ENCODE measurements around the gene GPR55. TPM values are rescaled to one million over a fixed set of nuclear protein-coding genes. Genes with fewer than 3 reads are reported as not detected.

GPR55 gene
- total and polyA plus RNA-seq, 2 of the 8 experiments (the other 6 are each of a cell fraction or from before 2014, with no cell fraction given), result not detected

DNA sequence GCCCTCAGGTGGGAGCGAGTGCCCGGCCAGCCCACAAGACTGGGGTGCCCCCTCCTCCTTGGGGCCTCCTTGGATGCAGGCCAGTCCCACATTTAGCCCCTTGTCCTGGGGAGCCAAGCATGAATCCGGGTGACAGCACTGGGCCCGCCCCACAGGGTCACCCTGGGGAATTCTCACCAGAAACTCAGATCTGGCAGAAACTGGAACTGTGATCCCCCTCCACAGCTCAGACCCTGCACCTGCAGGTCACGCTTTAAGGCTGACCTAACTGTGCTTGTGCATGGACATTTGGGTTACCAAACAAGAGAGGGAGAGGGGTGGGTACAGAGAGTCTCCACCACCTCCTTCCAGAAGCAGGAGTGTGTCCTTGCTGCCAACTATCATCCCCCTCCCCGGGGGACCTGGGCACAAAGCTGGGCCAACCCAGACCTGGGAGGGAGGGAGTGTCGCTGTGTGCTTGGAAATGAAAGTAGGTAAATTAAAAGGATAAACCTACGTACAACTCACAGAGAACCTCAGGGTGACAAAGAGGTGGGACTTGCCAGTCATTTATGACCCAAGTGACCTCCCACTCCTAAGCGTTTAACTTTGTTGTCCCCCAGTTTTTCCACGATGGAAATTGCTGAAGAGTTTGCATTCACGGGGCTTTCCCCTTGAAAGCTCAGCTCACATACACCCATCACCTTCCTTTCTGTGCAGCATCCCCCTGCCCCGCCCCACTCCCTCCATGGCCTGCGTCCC lies 51.2 kb downstream of the GPR55 start:
- Histone ChIP-seq H2BK120ac (replicated peaks; ENCODE audit: low read depth, low read length) (no peak overlapping the region), H3K4me3 (ENCODE audit: extremely low read depth in 1 of 4, insufficient read depth in 2 of 4, low read depth in 3 of 4, low read length in 4 of 4) (no peak overlapping the region), H2BK12ac (ENCODE audit: low read depth, low read length) (no peak overlapping the region), H3K4ac (replicated peaks; ENCODE audit: insufficient read length, low read depth, low read length) (no peak overlapping the region), H3K23me2 (ENCODE audit: low read depth, low read length) (no peaks in the 10 kb centered on the region), H3K9ac (replicated peaks in 1 of 4; ENCODE audit: extremely low read depth in 1 of 4, low read depth in 3 of 4, low read length in 3 of 4) (no peak overlapping the region), H3K18ac (ENCODE audit: extremely low read depth, low read length) (no peak overlapping the region; the same call in 1 of the 2 replicates), H3K27ac (ENCODE audit: low read depth, low read length) (no peak overlapping the region; the same call in 1 of the 2 replicates), H3K79me1 (ENCODE audit: low read depth, low read length) (peaks cover 32% of the 10 kb centered on the region), H3K23ac (ENCODE audit: insufficient read length) (no peak overlapping the region), H2BK20ac (ENCODE audit: low read length) (no peak overlapping the region), H4K5ac (ENCODE audit: insufficient read length, low read depth, low read length) (no peak overlapping the region), H4K91ac (replicated peaks; ENCODE audit: insufficient read length, low read length) (no peak overlapping the region), H3K9me3 (ENCODE audit: insufficient read depth in 2 of 2, low read depth in 1 of 2, low read length in 1 of 2) (no peaks in the 10 kb centered on the region), H3K56ac (replicated peaks; ENCODE audit: insufficient read length, low read depth, low read length) (no peak overlapping the region), H4K20me1 (replicated peaks in 1 of 2; ENCODE audit: control insufficient read depth in 1 of 2, insufficient read depth in 2 of 2, low read length in 2 of 2) (peaks cover 9 to 40% of the 10 kb centered on the region in 2 experiments), H3K14ac (ENCODE audit: insufficient read length) (no peak overlapping the region), H2BK5ac (ENCODE audit: low read depth, low read length) (0 out of 2 replicates have a peak overlapping the region, but pooled peaks have one; percentile 21), H3K36me3 (ENCODE audit: control insufficient read depth in 2 of 4, insufficient read depth in 4 of 4, low read length in 3 of 4) (peaks cover 20 to 58% (median 39%) of the 10 kb centered on the region in 4 experiments), H4K8ac (ENCODE audit: extremely low read depth, insufficient read depth, low read length) (no peak overlapping the region), H2BK15ac (ENCODE audit: low read length) (no peak overlapping the region), H2AK5ac (ENCODE audit: low read depth, low read length) (no peak overlapping the region), H3K4me2 (ENCODE audit: insufficient read depth in 1 of 2, low read depth in 2 of 2, low read length in 2 of 2) (no peak overlapping the region), H3K27me3 (replicated peaks in 1 of 4; ENCODE audit: control insufficient read depth in 3 of 4, extremely low read depth in 1 of 4, insufficient read depth in 3 of 4, low read length in 3 of 4) (no peaks in the 10 kb centered on the region), H3K79me2 (ENCODE audit: control insufficient read depth in 1 of 2, insufficient read depth in 2 of 2, low read length in 2 of 2) (peaks cover 16 to 57% of the 10 kb centered on the region in 2 experiments; a peak in 3 of 4 replicates), H2AFZ (ENCODE audit: low read length) (no peak overlapping the region), H3K4me1 (replicated peaks in 1 of 4; ENCODE audit: control insufficient read depth in 3 of 4, insufficient read depth in 4 of 4, low read length in 3 of 4) (peaks cover 17 to 32% (median 30%) of the 10 kb centered on the region in 4 experiments)
- CTCF ChIA-PET (ENCODE audit: partially characterized antibody), result interaction anchor here (0.6 to 3.8 kb wide), 4 partner anchors 12 to 39 kb away, joined by 3 to 12 read pairs (median 4); no protein-coding TSS in a partner anchor
- FAIRE-seq, result no peak
- WGBS, 2 experiments (ENCODE audit: extremely low coverage in 1 of 2, insufficient coverage in 1 of 2, insufficient read length in 1 of 2, insufficient replicate concordance in 2 of 2, low coverage in 1 of 2, low lambda C conversion rate in 2 of 2, missing lambda C conversion rate in 1 of 2), result 90% methylated on average over 13 of the region's 13 CpGs; no CpG with 5 or more reads in 1 of the 2 experiments
- POLR2A ChIA-PET (ENCODE audit: partially characterized antibody), result interaction anchor here (0.6 to 2.0 kb wide), 2 partner anchors 9 to 61 kb away, joined by 3 to 6 read pairs; partner anchors contain the start of gene ITM2C
- DNase-seq (ENCODE audit: low read depth in 1 of 2, low spot score in 2 of 2), result peak in 1 of 2 experiments; percentile 41
- TF ChIP-seq EP300 (IDR thresholded peaks at IDR 0.05; ENCODE audit: borderline replicate concordance in 1 of 2, low read depth in 2 of 2, low read length in 2 of 2) (no peak), NRF1 (IDR thresholded peaks at IDR 0.05; ENCODE audit: low read depth, low read length) (no peak), SRF (IDR thresholded peaks at IDR 0.05; ENCODE audit: low read depth, low read length) (no peak), CTCF (IDR thresholded peaks at IDR 0.05; ENCODE audit: control extremely low read depth in 1 of 3, insufficient read depth in 1 of 3, low read depth in 1 of 3, low read length in 3 of 3) (no peak), JUN (IDR thresholded peaks at IDR 0.05; ENCODE audit: low read depth, low read length) (no peak), SIX5 (IDR thresholded peaks at IDR 0.05; ENCODE audit: low read depth, low read length) (no peak), PHF8 (conservative IDR thresholded peaks at IDR 0.05; ENCODE audit: low read depth, low read length) (no peak)

Data from H1 (cell line).